K562 (cell line): Measurements from ENCODE around the gene DNAJC18.

Experiments used
- CREB1 ChIP-seq, 2 experiments: sonication (generic) in 1 of 2; formaldehyde crosslinking in 1 of 2; IDR thresholded peaks; 2 replicates each; pipeline versions ENCODE4 v1.6.1 to v1.8.0; 2012 to 2022; ENCODE audit warnings: inconsistent platforms in 1 of 2, mild to moderate bottlenecking in 1 of 2, missing genetic modification reagents in 1 of 2, moderate library complexity in 1 of 2
- CREB3 ChIP-seq: fragments of 450-650 bp; conservative IDR thresholded peaks from 2 replicates; pipeline ENCODE4 v1.6.1; 2016; ENCODE audit warnings: missing genetic modification characterization, low read depth, mild to moderate bottlenecking, missing compliant biosample characterization, moderate library complexity
- CTCF ChIP-seq, 3 experiments: IDR thresholded peaks in 2 of 3; conservative IDR thresholded peaks in 1 of 3; 2 replicates each; pipeline ENCODE4 v1.5.1; 2011 to 2012; ENCODE audit warnings: low read length in 3 of 3, mild to moderate bottlenecking in 3 of 3, control low read depth in 2 of 3, improper control_type of control experiment in 1 of 3, inconsistent platforms in 1 of 3, low read depth in 1 of 3, mixed read lengths in 1 of 3, moderate library complexity in 1 of 3; ENCODE audit not compliant: insufficient read depth in 2 of 3
- EP300 ChIP-seq: IDR thresholded peaks from 2 replicates; pipeline ENCODE4 v1.6.1; 2012; ENCODE audit warnings: low read length, improper control_type of control experiment
- FOXO4 ChIP-seq: fragments of 450-650 bp; formaldehyde crosslinking; IDR thresholded peaks from 2 replicates; pipeline ENCODE4 v1.4.0; 2020; ENCODE audit warnings: mild to moderate bottlenecking, moderate library complexity
- MYC ChIP-seq, 2 experiments: fragments of 250-450 bp in 1 of 2; sonication (Bioruptor Pico) in 1 of 2; IDR thresholded peaks; 2 replicates each; pipeline versions ENCODE4 v1.5.1 to v1.6.1; 2012 to 2021; ENCODE audit warnings: low read depth in 2 of 2, borderline replicate concordance in 1 of 2, improper control_type of control experiment in 1 of 2, low read length in 1 of 2, mild to moderate bottlenecking in 1 of 2, moderate library complexity in 1 of 2
- NRF1 ChIP-seq, 2 experiments: fragments of 450-650 bp; IDR thresholded peaks in 1 of 2; conservative IDR thresholded peaks in 1 of 2; 2 replicates each; pipeline ENCODE4 v1.6.1; 2014; ENCODE audit warnings: mild to moderate bottlenecking in 2 of 2
- RBM34 ChIP-seq: fragments of 200-400 bp; formaldehyde crosslinking; IDR thresholded peaks from 2 replicates; pipeline ENCODE4 v1.6.1; 2018; ENCODE audit warnings: low read length, borderline replicate concordance; ENCODE audit not compliant: insufficient read depth
- STAT5B ChIP-seq: fragments of 250-450 bp; sonication (Bioruptor Pico); IDR thresholded peaks from 2 replicates; pipeline ENCODE4 v1.8.0; 2021; ENCODE audit warnings: mild to moderate bottlenecking, inconsistent platforms
- ZEB2 ChIP-seq: fragments of 450-650 bp; IDR thresholded peaks from 2 replicates; pipeline ENCODE4 v1.6.1; 2016
- TF ChIP-seq, protein P1 (sequence below): fragments of 450-650 bp; formaldehyde crosslinking; IDR thresholded peaks from 2 replicates; pipeline ENCODE4 v1.4.0; 2020; ENCODE audit warnings: mild to moderate bottlenecking
- TF ChIP-seq, protein P2 (sequence below): sonication (generic); formaldehyde crosslinking; IDR thresholded peaks from 2 replicates; pipeline ENCODE4 v1.5.0; 2020; ENCODE audit warnings: missing genetic modification reagents

DNA sequence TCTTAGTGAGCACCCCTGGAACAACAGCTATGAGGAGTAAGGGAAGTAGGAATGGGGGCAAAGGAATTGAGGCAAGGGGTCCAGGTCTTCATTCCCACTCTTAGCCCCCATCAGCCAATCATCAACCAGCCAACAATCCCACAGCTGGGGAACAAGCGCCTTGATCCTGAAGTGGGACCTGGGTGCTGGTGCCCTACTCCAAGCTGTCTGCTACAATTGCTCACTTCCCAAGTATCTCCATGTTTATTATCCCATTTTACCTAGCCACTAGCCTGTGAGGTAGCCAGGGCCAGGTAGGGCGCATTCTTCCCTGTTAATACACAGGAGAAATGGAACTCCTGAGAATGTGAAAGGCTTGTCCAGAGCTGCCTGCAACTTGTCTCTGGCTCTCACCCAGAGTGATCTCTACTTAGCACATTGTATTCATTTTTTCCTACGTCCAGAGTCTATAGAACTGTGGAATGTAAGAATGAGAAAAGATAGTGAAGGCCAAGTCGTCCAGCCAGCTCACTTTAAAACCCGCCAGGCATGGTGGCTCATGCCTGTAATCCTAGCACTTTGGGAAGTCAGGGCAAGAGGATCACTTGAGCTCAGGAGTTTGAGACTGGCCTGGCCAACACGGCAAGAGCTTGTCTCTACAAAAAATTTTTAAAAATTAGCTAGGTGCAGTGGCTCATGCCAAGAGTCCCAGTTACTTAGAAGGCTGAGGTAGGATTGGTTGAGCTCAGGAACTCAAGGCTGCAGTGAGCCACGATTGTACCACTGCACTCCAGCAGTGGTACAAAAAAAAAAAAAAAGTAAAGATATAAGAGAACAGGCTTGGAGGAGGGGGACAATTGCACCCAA lies 6.2 kb upstream of the DNAJC18 start:
- no peak for TF ChIP-seq RBM34
- no peak for TF ChIP-seq STAT5B
- no peak for TF ChIP-seq CREB3
- TF ChIP-seq, protein P1, sequence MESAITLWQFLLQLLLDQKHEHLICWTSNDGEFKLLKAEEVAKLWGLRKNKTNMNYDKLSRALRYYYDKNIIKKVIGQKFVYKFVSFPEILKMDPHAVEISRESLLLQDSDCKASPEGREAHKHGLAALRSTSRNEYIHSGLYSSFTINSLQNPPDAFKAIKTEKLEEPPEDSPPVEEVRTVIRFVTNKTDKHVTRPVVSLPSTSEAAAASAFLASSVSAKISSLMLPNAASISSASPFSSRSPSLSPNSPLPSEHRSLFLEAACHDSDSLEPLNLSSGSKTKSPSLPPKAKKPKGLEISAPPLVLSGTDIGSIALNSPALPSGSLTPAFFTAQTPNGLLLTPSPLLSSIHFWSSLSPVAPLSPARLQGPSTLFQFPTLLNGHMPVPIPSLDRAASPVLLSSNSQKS (CRISPR knock-in tag) = no peak
- TF ChIP-seq, protein P2, sequence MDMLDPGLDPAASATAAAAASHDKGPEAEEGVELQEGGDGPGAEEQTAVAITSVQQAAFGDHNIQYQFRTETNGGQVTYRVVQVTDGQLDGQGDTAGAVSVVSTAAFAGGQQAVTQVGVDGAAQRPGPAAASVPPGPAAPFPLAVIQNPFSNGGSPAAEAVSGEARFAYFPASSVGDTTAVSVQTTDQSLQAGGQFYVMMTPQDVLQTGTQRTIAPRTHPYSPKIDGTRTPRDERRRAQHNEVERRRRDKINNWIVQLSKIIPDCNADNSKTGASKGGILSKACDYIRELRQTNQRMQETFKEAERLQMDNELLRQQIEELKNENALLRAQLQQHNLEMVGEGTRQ (CRISPR knock-in tag) = no peak
- no peak for TF ChIP-seq CTCF (IDR thresholded peaks at IDR 0.05 in 2 of 3, conservative IDR thresholded peaks at IDR 0.05 in 1 of 3; ENCODE audit: insufficient read depth in 2 of 3, low read depth in 1 of 3, low read length in 3 of 3)
- TF ChIP-seq CREB1 (IDR thresholded peaks at IDR 0.05) = no peak
- no peak for TF ChIP-seq CREB1 (CRISPR knock-in tag; IDR thresholded peaks at IDR 0.05)
- TF ChIP-seq FOXO4 = no peak
- no peak for TF ChIP-seq EP300
- no peak for TF ChIP-seq MYC (IDR thresholded peaks at IDR 0.05; ENCODE audit: low read depth, low read length)
- TF ChIP-seq MYC (CRISPR knock-in tag; IDR thresholded peaks at IDR 0.05; ENCODE audit: borderline replicate concordance, low read depth) = no peak
- TF ChIP-seq ZEB2 = no peak
- TF ChIP-seq NRF1 (conservative IDR thresholded peaks at IDR 0.05 in 1 of 2, IDR thresholded peaks at IDR 0.05 in 1 of 2) = no peak
